NCI-H128 (cell line): ENCODE data around the gene RNU1-4.
"Not testable (repeated sequence)": the region's sequence is repeated elsewhere in the genome, so short reads cannot be mapped to it uniquely, and the experiment has no call there.

Experiments used
- DNase-seq: peaks from one replicate; lab custom pipeline; 2025; ENCODE audit not compliant: unreplicated experiment; lab: John Stamatoyannopoulos, UW

The RNU1-4 gene

DNA sequence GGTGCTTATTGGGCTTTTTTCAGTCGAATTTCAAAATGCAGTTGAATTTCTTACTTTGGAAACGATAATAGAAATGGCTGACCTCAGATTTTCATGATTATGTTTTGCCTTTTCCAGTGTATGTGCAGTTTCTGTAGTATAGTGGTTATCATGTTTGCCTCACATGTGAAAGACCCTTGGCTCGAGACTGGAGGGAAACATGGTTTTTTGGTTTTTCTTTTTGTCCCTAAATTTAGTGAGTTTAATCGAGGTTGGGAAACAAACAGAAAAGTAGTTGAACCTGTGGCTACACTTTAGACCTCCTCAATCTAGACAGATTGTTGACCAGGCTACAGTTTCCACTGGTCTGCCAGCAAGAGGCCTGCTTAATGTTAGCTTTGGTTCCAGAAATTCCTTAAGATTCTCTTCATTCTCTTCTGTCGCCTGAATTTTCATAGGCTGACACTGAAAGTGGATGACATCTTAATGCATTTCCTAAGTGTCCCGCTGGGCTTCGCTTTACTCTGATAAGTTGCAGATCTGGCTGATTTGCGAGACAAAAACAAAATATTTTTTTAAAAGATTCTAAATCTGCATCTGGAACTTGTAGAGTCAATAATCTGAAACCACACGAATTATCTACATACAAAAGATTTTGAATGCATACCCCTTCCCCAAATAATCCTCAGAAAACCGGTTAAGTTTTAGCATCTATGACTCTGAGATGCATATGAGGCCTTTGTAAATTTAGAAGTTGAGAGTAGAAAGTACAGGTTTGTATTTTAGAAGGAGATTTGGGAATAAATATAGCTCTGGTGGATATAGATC is 14.7 kb upstream of the RNU1-4 start:
- not testable (repeated sequence) for DNase-seq

DNA sequence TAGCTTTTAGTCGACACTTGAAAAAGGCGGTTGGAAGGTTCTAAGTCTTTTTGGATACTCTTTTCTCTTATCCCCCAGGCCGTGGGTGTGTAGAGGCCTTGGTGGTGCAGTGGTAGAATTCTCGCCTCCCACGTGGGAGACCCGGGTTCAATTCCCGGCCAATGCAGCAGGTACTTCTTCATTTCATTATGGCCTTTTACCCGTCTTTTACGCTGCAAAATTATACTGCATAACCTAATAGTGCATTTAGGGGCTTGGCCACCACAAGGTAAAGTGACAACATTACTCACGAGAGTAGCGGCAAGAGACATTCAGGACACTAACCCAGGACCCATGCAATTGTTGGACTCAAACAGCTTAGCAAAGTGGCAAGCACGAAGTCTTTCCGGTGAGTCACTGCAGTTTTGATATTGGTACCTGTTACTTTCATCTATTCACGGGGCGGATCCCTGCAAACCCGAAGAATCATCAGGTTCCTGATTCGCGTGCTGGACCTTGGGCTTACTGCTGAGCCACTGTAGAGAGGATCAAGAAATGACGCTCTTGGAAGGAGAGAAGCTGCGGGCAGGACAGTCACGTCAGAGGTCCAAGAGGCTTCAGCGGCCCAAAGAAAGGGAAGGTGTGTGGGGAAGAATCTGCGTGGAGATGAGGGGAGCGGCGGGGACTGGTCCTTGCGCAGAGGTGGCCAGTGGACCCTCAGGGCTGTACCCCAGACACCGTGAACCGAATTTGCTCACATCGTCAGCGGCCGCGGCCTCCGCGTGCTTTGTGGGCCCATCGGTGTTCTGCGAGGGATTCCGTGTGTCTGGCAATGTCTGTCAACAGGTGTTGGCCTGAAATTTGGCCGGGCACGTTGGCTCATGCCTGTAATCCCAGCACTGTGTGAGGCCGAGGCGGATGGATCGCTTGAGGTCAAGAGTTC is 12.9 kb upstream of the RNU1-4 start:
- no peak for DNase-seq

DNA sequence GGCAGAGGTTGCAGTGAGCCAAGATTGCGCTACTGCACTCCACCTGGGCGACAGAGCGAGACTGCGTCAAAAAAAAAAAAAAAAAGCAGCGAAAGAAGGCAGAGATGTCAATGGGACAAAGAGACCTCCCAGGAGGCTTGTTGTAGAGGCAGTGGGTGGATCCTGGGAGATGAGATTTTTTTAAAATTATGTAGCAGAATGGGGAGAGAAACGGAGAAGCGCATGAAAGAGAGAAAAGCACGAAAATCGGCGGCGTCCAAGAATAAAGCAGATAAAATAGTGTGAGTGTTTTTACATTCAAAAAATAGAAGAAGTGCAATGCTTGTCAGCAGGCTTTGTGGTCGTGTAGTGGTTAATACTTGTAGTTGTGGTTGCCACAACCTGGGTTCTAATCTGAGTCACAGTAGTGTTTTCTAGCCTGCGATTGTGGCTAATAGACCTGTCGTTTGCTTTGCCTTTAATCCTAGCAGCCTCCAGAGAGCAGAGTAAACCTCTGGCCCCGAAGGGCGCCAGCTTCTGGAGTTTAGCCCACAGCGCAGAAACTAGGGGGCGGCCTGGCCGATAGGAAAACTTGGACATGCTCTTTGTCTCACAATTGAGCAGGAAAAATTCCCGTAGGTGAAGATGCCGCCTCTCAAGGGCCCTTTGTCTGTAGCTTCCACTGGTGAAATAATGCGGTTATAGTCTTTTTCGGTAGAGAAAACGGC is 11.9 kb upstream of the RNU1-4 start:
- DNase-seq: not testable (repeated sequence)

DNA sequence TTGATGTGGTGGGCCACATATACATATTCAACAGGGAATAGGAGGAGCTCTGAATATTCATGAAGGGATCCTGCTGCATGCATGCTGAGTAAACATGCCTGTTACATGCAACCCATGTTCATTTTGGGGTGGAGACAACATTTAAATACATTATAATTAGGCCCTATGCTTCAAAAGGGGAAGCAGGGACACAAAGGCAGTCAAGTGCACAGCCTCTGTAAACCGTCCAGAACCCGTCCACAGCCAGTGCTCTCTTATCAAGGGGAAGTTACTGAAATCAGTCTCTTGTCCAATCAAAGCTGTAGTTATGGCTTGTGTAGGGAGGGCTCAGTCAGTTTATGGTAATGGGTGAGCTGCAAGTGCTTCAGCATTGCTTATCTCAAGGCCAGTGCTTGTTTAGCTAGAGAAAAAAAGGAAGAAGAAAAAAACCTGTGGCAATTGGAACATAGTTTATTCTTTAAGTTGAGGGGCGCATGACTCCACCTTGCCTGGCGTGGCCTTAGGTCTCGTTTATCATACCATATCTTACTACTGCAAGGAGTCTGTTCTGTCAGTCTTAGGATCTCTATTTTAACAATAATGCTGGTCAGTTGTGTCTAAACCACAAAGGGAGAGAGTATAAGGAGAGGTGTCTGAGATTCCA is 7.9 kb upstream of the RNU1-4 start:
- DNase-seq: not testable (repeated sequence)

DNA sequence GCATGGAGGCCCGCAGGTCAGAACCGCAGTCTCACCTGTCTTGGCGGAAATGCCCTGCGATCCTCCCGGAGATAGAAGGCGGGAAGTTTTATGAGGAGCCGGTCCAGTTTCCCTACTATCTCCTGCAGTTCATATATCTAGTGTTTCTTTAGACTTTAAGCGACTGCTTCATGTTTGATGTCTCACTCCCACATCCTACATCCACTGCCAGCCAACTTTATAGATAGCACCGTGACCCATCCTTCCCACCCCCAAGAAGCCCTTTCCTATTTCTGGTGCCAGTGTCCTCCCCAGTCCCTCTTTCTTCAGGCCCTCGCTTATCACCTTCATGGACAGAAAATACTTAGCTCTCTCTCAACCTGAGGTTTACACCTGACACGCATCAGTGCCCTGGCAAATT is 914 bp downstream of the RNU1-4 start:
- not testable (repeated sequence) for DNase-seq

DNA sequence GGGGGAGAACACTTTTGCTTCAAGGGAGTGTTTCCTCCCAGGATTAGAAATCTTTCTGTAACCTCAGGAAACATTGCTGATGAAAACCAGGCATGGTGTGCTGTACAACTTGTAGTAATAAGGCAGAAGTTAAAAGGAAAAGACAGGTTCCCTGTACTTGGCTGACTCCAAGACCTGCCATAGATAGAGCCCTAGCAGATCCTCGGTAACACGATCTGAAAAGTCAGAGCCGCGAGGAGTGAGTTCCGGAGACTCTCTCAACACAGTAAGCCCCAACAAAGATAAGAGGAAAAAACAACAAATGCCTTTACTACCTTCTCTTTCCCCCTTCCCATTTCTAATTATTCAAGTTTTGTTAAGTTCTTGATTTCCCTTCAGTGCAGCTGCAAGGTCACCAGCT is 7.3 kb downstream of the RNU1-4 start:
- DNase-seq: not testable (repeated sequence)

DNA sequence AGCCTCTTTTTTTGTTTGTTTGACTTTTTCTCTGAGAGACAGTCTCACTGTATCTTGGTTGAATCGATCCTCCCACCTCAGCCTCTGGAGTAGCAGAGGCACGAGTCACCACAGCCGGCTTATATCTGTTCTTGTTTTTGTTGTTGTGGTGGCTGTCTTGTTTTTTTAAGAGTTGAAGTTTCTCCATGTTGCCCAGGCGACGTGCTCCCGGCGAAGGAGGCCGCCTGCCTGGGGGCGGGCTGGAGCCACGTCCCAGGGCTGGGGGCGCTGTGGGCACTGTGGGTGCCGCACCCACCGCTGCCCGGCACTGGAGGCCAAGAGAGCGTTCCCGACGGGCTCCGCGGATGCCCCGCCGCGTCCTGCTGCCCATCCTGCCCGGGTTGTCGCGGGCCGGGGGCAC is 8.4 kb downstream of the RNU1-4 start:
- not testable (repeated sequence) for DNase-seq

DNA sequence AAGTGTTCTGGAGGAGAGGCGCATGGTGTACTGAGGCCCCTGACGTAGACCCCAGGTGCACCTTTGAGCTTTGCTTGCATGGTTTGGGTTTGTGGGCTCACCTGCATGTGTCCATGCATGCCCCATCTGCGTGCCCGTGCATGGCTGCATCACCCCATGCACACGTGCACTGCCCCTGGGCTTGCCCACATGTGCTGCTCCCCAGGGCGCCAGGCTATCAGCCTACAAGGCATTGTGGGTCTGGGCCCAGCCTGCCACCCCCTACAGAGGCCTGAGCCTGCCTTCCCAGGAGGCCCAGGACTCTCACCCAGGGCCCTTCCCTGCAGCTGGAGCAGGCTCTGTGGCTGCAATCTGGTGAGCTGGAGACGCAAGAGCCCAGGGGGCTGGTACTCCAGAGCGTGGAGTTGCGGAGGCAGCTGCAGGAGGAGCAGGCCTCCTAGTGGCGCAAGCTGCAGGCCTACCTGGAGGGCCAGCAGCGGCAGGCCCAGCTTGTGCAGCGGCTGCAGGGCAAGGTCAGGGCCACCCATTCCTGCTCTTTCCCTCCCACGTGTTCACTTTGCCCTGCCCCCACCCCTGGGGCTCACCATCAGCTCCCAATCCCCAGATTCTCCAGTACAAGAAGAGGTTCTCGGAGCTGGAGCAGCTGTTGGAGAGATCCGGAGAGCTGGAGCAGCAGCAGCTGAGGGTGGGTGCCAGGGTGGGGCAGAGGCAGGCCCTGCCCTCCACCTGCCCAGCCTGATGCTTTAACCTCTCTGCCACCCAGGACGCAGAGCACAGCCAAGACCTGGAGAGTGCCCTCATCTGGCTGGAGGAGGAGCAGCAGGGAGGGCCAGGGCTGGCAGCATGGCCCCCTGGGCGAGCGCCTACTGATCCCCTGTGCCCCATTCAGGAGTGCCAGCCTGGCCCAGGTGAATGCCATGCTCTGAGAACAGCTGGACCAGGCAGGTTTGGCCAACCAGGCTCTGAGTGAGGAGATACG is 9.9 kb downstream of the RNU1-4 start:
- not testable (repeated sequence) for DNase-seq

DNA sequence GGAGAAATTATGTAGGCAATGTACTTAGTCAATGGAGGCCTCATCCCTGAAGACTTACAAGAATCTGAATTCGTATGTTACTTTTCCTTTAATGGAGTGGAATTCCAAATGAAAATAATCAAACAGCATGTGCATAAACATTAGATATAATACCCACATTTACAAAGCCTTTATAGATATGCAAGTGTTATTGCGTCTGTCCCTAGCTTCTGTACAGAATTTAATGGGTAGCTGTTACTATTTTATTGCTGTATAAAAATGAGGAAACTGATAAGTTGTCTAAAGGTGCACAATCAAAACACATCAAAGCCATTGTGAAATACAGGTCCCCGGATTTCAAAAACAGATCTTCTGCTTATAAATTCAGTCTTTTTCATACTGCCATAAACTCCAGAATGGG is 12.5 kb downstream of the RNU1-4 start:
- DNase-seq: not testable (repeated sequence)

DNA sequence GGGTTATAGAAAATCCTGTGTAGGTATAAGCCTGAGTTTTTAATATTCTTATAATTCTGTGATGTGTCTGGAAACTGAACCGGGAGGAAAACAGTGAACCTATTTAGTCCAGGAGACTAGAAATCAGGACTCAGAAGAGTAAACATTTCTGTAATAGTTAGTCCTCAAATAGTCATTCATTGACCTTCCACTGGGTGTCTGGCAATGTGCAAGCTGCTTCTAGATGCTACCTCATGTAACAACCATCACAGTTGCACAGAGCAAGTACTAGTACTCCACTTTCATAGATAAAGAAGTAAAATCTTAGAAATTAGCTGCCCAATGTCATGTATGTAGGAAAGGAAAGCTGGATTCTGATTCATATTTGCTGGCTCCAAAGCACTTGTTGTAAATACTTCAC is 15.1 kb downstream of the RNU1-4 start:
- DNase-seq: not testable (repeated sequence)

DNA sequence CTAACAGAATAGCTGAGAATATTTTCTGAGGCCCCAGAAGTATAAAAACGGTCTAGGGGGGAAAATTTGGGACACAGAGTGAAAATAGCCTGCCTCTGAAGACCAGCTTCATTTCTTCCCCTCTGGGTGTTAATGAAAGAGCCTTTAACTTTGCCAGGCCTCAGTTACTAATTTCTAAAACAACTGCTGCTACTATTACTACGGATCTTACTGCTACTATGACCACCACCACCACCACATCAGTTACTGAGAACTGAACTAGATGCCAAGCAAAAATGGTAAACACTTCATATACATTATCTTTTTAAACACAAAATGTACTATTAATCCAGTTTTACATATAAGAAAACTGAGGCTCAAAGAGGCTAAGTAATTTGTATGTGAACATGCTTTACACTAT is 15.6 kb downstream of the RNU1-4 start:
- not testable (repeated sequence) for DNase-seq

DNA sequence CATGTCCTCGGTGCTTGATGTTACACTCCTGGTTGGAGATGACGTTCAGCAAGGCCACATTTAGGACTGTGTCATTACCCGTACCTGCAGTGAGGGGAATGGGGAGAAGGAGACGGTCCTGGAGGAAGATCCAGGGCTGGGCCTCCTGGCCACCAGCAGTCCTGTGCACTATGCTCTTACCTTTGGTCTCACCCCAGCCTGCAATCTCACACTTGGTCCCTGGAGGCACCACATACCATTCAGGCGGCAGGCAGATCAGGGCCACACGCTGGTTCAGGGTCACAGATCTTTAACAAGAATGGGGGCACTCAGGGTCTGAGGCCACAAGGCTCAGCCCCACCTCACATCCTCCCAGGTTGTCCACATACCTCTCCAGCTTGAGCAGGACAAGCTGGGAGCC is 17.3 kb downstream of the RNU1-4 start:
- DNase-seq: not testable (repeated sequence)

DNA sequence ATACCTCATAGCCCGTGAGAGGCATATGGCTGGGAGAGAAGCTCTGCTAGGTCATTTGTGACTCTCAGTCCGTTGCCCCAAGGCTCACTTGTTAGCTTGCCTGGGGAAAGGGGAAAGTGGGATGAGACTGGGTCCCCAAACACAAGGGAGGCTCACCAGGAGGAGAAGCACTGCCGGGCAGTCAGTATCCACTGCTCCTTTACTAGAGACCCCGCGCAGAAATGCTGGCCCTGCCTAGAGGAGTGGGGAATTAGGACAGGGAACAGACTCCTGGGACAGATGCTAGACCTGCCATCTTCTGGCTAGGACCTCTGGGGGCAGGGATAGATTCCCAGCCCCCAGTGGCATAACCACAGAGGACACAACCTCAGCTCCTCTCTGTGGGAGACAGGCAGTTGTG is 17.7 kb downstream of the RNU1-4 start:
- not testable (repeated sequence) for DNase-seq

DNA sequence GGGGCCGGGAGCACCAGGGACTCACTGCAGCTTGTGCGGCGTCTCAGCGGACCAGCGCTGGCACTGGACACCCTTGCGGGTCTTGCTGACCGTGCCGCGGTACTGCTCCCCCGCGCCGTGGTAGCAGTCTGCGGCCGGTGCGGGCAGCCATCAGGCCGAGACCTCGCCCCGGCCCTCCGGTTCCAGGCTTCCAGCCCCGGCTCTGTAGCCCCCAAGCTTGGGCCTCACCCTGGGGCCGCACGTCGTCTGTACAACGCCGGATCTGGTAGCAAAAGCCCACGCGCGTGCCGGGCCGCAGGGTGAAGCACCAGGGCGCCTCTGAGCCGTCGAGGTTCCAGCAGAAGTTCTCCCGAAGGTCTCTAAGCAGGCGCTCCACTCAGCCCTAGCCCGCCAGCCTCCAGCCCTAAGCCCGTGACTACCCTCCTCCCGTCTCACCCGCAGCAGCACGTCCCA is 18.8 kb downstream of the RNU1-4 start:
- not testable (repeated sequence) for DNase-seq

DNA sequence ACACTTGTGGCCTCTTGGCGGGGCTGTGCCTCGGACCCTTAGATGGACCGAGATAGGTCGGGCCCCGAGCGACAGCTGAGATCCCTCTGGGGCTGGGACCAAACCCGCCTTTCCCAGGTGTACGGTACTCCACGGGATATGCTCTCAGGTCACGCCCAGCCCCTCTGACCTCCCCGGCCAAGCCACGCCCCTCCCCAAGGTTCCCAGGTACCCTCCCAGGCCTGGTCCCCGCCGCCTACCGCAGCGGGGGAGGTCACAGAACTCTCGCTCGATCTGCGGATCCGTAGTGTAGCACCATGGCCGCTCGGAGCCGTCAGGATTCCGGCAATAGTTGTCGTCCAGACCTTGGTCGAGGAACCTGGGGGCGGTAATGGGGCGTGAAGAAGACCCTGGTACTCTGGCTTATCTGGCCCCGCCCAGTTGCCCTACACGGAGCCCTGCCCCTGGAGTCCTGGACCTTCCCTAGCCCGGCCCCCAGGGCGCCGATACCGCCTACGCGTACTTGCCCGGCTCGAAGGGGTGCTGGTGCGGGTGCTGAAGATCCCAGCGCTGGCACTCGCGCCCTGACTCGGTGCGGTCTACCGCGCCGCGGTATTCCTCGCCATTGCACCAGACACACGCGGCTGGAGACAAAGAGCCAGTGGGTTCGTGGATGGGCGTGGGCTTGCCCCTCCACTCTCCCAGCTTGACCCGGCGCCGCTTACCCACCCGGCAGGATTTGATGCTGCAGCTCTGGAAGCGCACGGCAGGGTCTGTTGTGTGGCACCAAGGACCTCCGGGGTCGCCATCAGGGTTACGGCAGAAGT is 19.5 kb downstream of the RNU1-4 start:
- not testable (repeated sequence) for DNase-seq

DNA sequence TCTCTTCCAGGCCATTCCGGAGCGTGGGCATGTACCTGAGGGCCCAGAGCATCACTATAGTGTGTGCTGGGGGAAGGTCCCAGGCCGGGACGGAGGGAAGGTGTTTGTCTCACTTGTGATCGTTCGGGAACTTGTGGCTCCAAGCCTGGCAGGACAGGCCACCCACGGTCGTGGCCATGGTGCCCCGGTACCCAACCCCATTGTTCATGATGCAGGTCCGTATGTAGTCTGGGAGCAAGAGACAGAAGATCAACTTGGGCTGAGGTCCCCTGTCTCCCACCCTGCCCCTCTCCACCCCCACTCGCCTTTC is 20.1 kb downstream of the RNU1-4 start:
- DNase-seq: not testable (repeated sequence)

DNA sequence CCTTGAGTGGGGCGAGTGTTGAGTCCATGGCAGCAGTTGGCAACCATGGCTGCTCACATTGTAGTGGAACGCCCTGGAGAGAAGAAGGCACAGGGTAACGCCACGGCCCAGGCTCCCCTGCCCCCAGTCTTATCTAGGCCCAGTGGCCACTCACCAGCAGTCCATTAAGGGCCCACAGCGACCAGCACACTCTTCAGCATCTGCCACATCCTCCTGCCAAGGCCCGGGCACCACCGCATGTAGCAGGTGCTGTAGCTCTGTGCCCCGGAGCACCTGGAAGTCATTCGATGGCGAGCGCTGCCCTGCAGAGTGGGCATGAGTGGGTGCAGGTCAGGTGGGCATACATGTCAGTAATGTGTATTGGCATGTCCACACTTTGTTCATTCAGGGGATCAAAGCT is 20.5 kb downstream of the RNU1-4 start:
- DNase-seq: not testable (repeated sequence)

DNA sequence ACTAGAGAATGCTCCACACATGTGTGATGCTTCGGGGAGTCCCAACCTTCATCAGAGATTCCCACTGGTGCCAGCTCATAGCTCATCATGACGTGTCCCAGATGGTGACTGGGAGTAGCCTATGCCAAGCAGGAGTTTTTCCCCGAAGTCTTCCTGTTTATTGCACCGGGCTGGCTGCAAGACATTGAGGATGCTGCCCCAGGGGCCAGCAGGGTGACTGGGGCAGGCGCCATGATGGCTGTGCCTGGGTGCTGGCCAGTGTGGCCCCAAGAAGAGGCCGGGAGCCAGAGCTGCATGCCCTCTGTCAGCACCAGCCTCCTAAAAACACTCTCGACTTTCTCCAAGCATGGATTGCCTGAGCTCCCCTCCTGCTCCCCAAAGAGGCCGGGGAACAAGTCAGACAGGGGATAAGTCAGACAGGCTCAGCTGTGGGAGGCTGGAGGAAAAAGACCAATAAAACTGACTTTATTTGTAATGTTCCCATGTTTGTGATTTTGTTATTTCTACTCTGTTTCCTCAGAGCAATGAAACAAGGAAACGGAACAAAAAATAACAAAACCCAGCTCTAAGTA is 24.0 kb downstream of the RNU1-4 start:
- not testable (repeated sequence) for DNase-seq
